Activated CD4-positive, alpha-beta T cell treated with anti-CD3 and anti-CD28 coated beads, Interleukin-2, amount 50 U/mL, for 16 hours (primary cell): ENCODE data around the gene STK31.
"Not testable (repeated sequence)": the region's sequence is repeated elsewhere in the genome, so short reads cannot be mapped to it uniquely, and the experiment has no call there.

ENCODE experiments used
- DNase-seq: peaks from one replicate; pipeline ENCODE4 v3.0.0-alpha.2; 2020

Gene STK31

DNA sequence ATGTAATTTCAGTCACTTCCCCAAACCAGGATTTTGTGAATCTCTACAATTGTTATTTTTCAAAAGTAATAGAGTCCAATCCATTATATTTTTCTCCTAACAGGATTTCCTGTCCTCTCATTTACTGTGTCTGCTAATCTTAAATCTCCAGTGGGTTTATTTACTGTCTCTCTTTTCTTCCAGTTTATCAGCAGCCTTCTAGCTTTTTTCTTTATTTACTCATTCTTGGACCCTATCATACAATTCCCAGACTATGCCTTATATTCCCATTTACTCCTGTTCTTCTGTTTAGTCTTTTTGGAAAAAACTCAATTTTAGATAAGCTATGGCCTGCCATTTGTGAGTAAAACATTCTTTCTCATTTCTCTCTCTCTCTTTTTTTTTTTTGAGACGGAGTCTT is 94.7 kb downstream of the STK31 start:
- DNase-seq, result no peak

GRCh38 chr7:23808421-23808820 is 98.4 kb downstream of the STK31 start:
- no peak for DNase-seq

DNA sequence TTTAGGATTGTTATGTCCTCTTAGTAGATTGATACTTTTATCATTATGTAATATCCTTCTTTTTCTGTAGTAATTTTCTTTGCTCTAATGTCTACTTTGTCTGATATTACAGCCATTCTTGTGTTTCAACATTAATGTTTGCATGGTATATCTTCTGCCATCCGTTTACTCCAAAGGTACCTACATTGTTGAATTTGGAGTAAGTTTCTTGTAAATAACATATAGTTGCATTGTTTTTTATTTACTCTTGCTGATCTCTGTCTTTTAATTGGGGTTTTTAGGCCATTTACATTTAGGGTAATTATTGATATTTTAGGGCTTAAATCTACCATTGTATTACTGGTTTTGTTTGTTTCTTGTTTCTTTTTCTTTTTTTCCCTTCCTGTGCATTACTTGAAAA is 100.1 kb downstream of the STK31 start:
- no peak for DNase-seq

GRCh38 chr7:23811540-23811939 is 101.5 kb downstream of the STK31 start:
- DNase-seq, result no peak

GRCh38 chr7:23828125-23828524 is 118.1 kb downstream of the STK31 start:
- not testable (repeated sequence) for DNase-seq

DNA sequence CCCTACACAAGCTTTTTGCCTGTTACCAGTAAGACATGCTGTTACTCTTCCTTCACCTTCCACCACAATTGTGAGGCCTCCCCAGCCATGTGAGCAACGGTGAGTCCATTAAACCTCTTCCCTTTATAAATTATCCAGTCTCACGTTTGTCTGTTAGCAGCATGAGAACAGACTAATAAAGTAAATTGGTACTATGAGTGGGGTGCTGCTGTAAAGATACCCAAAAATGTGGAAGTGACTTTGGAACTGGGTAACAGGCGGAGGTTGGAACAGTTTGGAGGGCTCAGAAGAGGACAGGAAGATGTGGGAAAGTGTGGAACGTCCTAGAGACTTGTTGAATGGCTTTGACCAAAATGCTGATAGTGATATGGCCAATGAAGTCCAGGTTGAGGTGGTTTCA is 122.7 kb downstream of the STK31 start:
- not testable (repeated sequence) for DNase-seq

- no peak for DNase-seq
Observed at GRCh38 chr7:23833405-23833804, 123.4 kb downstream of the STK31 start.

DNA sequence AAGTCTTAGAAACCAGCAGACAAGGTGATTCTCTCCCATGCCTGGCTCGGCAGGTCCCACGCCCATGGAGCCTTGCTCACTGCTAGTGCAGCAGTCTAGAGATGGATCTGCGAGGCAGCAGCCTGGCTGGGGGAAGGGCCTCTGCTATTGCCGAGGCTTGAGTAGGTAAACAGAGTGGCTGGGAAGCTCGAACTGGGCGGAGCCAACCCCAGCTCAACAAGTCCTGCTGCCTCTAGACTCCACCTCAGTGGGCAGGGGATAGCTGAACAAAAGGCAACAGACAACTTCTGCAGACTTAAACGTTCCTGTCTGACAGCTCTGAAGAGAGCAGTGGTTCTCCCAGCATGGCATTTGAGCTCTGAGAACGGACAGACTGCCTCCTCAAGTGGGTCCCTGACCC is 134.8 kb downstream of the STK31 start:
- not testable (repeated sequence) for DNase-seq

GRCh38 chr7:23852135-23852534 is 142.1 kb downstream of the STK31 start:
- no peak for DNase-seq

GRCh38 chr7:23852988-23853387 is 143.0 kb downstream of the STK31 start:
- no peak for DNase-seq

- peak; percentile 30 for DNase-seq
Observed at GRCh38 chr7:23863209-23863787, 153.3 kb downstream of the STK31 start.

DNA sequence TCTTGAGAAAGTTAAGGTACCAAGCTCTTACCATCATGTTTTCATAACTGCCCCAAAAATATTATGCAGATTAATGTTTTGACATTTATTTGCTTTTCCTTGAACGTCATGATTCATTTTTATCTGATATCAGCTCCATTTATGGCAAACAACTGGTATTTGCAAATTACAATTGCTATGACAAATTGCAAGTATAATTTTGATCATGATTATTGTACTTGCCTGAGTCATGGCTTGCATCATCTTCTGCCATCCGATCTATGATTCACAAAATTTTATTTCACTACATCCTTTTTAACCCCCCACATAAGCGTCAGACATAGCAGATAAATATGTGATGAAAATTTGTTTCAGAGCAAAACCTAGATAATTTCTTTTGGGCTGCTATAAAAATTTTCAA is 155.0 kb downstream of the STK31 start:
- DNase-seq, result no peak

DNA sequence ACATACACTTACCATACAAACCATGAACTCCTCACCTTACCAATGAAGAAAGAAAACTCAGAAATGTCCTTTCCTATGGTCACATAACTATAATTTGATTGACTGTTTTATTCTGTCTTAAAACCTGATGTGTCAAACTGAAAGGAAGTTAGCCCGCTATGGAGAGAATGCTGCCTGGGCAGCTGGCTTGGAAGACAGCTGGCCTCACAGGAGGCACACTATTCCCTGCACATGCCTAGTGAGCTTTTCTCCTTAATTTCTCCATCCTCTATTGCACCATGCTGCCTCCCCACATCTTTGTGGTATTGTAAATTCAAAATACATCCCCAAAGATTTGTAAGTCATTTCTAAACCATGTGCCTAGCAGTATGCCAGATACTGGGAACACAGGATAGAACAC is 163.3 kb downstream of the STK31 start:
- no peak for DNase-seq

DNA sequence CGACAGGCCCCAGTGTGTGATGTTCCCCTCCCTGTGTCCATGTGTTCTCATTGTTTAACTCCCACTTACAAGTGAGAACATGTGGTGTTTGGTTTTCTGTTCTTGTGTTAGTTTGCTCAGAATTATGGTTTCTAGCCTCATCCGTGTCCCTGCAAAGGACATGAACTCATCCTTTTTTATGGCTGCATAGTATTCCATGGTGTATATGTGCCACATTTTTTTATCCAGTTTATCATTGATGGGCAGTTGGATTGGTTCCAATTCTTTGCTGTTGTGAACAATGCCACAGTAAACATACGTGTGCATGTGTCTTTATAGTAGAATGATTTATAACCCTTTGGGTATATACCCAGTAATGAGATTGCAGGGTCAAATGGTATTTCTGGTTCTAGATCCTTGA is 166.5 kb downstream of the STK31 start:
- DNase-seq, result not testable (repeated sequence)
